Measurements from ENCODE around the gene OR9Q1. TPM values are rescaled to one million over a fixed set of nuclear protein-coding genes. Genes with fewer than 3 reads are reported as not detected.

The OR9Q1 gene
- total and polyA plus RNA-seq, 7 donors, result not detected

DNA sequence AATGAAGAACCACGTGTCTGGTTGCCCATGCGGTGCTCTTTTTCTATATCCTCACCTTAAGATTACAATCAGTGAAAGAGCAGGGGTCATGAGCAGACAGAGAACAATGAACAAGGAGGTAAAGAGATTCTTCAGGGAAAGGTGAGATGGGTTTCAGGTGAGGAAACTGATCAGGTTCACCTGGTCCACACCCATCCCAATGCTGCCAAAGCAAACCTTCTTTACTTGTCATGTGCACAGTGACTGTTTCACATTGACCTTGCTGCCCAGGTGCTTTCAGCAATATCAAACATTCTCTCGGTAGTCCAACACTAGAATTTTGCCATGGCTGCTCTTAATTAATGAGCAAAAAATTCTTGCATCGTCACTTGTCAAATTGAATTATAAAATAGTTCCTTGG, 140.7 kb downstream of the OR9Q1 start:
- no peaks in the 10 kb centered on the region for H3K4me1 ChIP-seq
- no peak overlapping the region for H3K27ac ChIP-seq
- H3K9me3 ChIP-seq, result no peaks in the 10 kb centered on the region
- H3K36me3 ChIP-seq, result no peaks in the 10 kb centered on the region
- DNase-seq, result no peak
- TF ChIP-seq POLR2A (IDR thresholded peaks at IDR 0.05) (no peak), EP300 (IDR thresholded peaks at IDR 0.05) (no peak), POLR2AphosphoS5 (IDR thresholded peaks at IDR 0.05) (no peak)
- TF ChIP-seq, protein P1, sequence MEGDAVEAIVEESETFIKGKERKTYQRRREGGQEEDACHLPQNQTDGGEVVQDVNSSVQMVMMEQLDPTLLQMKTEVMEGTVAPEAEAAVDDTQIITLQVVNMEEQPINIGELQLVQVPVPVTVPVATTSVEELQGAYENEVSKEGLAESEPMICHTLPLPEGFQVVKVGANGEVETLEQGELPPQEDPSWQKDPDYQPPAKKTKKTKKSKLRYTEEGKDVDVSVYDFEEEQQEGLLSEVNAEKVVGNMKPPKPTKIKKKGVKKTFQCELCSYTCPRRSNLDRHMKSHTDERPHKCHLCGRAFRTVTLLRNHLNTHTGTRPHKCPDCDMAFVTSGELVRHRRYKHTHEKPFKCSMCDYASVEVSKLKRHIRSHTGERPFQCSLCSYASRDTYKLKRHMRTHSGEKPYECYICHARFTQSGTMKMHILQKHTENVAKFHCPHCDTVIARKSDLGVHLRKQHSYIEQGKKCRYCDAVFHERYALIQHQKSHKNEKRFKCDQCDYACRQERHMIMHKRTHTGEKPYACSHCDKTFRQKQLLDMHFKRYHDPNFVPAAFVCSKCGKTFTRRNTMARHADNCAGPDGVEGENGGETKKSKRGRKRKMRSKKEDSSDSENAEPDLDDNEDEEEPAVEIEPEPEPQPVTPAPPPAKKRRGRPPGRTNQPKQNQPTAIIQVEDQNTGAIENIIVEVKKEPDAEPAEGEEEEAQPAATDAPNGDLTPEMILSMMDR (IDR thresholded peaks at IDR 0.05), result no peak
- H3K4me3 ChIP-seq, result no peak overlapping the region
- no peaks in the 10 kb centered on the region for H3K27me3 ChIP-seq
- intact Hi-C loops (cut with DNase I), result no loop called here
- WGBS, 2 donors, result 44 to 79% methylated on average over 4 of the region's 4 CpGs

DNA sequence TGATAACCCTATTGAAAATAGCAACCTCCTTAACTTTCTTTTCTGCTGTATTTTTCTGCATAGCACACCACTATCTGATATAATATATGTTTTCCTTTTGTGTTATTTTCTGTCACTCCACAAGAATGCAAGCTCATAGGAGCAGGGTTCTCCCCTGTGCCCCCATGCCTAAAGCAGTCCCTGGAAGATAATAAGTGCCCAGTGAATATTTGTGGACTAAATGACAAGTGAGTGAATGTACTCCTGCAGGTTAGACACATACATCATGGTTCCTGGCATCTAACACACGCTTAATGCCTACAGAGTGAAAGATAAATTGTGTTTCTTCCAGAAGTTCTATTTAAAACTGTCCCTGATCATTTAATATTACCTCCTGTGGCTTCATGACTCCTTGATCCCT, 141.3 kb downstream of the OR9Q1 start:
- Histone ChIP-seq H3K4me1 (no peaks in the 10 kb centered on the region), H3K9me3 (no peaks in the 10 kb centered on the region), H3K36me3 (no peaks in the 10 kb centered on the region), H3K4me3 (no peak overlapping the region), H3K27me3 (no peaks in the 10 kb centered on the region), H3K27ac (no peak overlapping the region)
- 51 to 76% methylated on average over 1 of the region's 1 CpG for WGBS, 2 donors
- TF ChIP-seq POLR2AphosphoS5 (IDR thresholded peaks at IDR 0.05), result no peak
- TF ChIP-seq POLR2A (IDR thresholded peaks at IDR 0.05), result no peak
- TF ChIP-seq, protein P1 (IDR thresholded peaks at IDR 0.05), result no peak
- TF ChIP-seq EP300 (IDR thresholded peaks at IDR 0.05), result no peak
- no peak for DNase-seq
- intact Hi-C loops (cut with DNase I), result no loop called here

DNA sequence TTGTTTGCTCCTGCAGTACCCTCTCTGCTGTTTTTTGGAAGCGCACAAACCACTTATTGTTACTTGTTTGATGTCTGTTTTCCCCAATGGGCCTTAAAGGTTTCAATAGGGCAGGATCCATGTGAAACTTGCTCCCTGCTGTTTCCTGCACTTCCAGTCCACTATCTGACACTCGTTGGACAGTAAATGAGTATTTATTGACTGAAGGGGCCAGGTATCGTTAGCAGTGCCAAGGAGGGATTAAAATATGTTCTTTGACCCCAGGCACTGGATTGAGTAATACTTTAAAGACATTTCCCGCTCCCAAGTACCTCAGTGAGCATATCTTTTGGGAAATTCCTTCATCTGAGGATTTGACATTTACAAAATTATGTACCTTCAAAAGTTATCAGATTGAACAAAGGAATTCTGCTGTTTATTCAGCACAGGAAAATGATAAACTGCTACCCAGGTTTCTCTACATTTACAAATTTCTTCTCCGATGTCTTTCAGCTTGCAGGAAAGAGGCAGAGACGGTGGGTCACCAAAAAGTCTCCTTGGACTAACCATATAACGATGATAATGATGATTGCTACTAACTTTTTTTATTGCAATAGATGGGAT, 141.9 kb downstream of the OR9Q1 start:
- intact Hi-C loops (cut with DNase I), result no loop called here
- DNase-seq, result no peak
- Histone ChIP-seq H3K9me3 (no peaks in the 10 kb centered on the region), H3K27ac (no peak overlapping the region), H3K4me3 (no peak overlapping the region), H3K36me3 (no peaks in the 10 kb centered on the region), H3K4me1 (no peaks in the 10 kb centered on the region), H3K27me3 (no peaks in the 10 kb centered on the region)
- WGBS, 2 donors, result 29 to 54% methylated on average over 7 of the region's 7 CpGs
- TF ChIP-seq, protein P1 (IDR thresholded peaks at IDR 0.05), result no peak
- TF ChIP-seq POLR2A (IDR thresholded peaks at IDR 0.05) (no peak), POLR2AphosphoS5 (IDR thresholded peaks at IDR 0.05) (no peak), EP300 (IDR thresholded peaks at IDR 0.05) (no peak)

DNA sequence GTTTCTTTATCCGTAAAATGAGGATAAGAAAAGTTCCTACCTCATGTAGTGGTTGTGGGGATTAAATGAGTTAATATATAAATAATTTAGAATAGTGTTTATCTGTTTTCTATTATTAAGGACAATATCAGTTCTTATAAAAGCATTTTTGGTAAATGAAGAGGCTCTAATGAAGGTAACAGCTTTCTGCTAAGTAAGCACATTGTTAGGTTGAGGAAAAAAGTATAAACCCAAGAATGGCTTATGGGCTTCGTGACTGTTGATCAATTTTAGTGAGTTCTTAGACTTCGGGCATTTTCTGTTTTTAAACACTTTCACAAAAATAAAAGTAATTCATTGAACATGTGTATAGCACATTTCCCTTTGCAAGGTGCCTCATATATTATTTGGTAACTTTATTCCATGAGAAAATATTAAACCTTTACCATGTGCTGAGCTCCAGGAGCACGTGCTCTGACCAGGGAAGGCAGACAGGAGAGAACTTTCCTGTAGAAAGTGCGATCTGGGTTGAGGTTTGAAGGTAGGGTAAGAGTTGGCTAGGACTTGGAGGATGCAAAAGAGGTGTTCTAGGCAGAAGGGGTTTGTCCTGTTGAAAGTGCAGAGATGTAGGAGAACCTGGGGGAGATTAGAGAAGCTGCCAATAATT, 153.9 kb downstream of the OR9Q1 start:
- no peak for DNase-seq
- Histone ChIP-seq H3K4me3 (no peak overlapping the region), H3K4me1 (no peaks in the 10 kb centered on the region), H3K27me3 (no peaks in the 10 kb centered on the region), H3K36me3 (no peaks in the 10 kb centered on the region), H3K27ac (no peak overlapping the region), H3K9me3 (no peaks in the 10 kb centered on the region)
- 83 to 92% methylated on average over 5 of the region's 5 CpGs for WGBS, 2 donors
- TF ChIP-seq POLR2AphosphoS5 (IDR thresholded peaks at IDR 0.05), result no peak
- TF ChIP-seq POLR2A (IDR thresholded peaks at IDR 0.05), result no peak
- TF ChIP-seq, protein P1 (IDR thresholded peaks at IDR 0.05), result no peak
- no peak for TF ChIP-seq EP300 (IDR thresholded peaks at IDR 0.05)
- intact Hi-C loops (cut with DNase I), result no loop called here
